SHP77 treated with DMSO at 0.1 percent for 48 hours (cell line): ENCODE results near the gene LMOD1.
"Not testable (repeated sequence)": the region's sequence is repeated elsewhere in the genome, so short reads cannot be mapped to it uniquely, and the experiment has no call there.

Experiments used
- DNase-seq: peaks from one replicate; lab custom pipeline; 2025; lab: John Stamatoyannopoulos, UW

LMOD1 gene

GRCh38 chr1:201947697-201948008 is 1.3 kb upstream of the LMOD1 start:
- DNase-seq, result no peak

GRCh38 chr1:201945863-201946223 is 505 bp downstream of the LMOD1 start:
- no peak for DNase-seq

- no peak for DNase-seq
Observed at GRCh38 chr1:201945157-201945556, 1.2 kb downstream of the LMOD1 start.

- DNase-seq, result no peak
Observed at GRCh38 chr1:201944639-201945038, 1.7 kb downstream of the LMOD1 start.

GRCh38 chr1:201944002-201944401 is 2.3 kb downstream of the LMOD1 start:
- DNase-seq, result no peak

GRCh38 chr1:201942129-201942495 is 4.2 kb downstream of the LMOD1 start:
- no peak for DNase-seq

- DNase-seq, result no peak
Observed at GRCh38 chr1:201941420-201942128, 4.8 kb downstream of the LMOD1 start.

- DNase-seq, result not testable (repeated sequence)
Observed at GRCh38 chr1:201940316-201940715, 6.0 kb downstream of the LMOD1 start.

- no peak for DNase-seq
Observed at GRCh38 chr1:201939574-201939973, 6.8 kb downstream of the LMOD1 start.

- DNase-seq, result no peak
Observed at GRCh38 chr1:201939148-201939547, 7.2 kb downstream of the LMOD1 start.

- no peak for DNase-seq
Observed at GRCh38 chr1:201938440-201939035, 7.8 kb downstream of the LMOD1 start.

- no peak for DNase-seq
Observed at GRCh38 chr1:201937624-201938213, 8.6 kb downstream of the LMOD1 start.

GRCh38 chr1:201933840-201934430 is 12.4 kb downstream of the LMOD1 start:
- DNase-seq, result no peak

- no peak for DNase-seq
Observed at GRCh38 chr1:201930803-201931202, 15.5 kb downstream of the LMOD1 start.

GRCh38 chr1:201930137-201930536 is 16.2 kb downstream of the LMOD1 start:
- no peak for DNase-seq

GRCh38 chr1:201928266-201928665 is 18.1 kb downstream of the LMOD1 start:
- DNase-seq, result no peak

GRCh38 chr1:201925981-201926645 is 20.2 kb downstream of the LMOD1 start:
- DNase-seq, result no peak

GRCh38 chr1:201925301-201925567 is 21.1 kb downstream of the LMOD1 start:
- DNase-seq, result no peak

GRCh38 chr1:201921952-201922558 is 24.3 kb downstream of the LMOD1 start:
- no peak for DNase-seq

- DNase-seq, result no peak
Observed at GRCh38 chr1:201918343-201918742, 28.0 kb downstream of the LMOD1 start.

- DNase-seq, result no peak
Observed at GRCh38 chr1:201917362-201918033, 28.9 kb downstream of the LMOD1 start.

GRCh38 chr1:201916649-201917249 is 29.6 kb downstream of the LMOD1 start:
- DNase-seq, result peak; percentile 20
